Forelimb muscle (tissue), 1 donor: Measurements from ENCODE around the gene HDAC5. TPM values are rescaled to one million over a fixed set of nuclear protein-coding genes. Genes with fewer than 3 reads are reported as not detected.

Experiments used
- DNase-seq: peaks from one replicate; pipeline ENCODE4 v3.0.0-alpha.2; 2013; ENCODE audit warnings: low read depth
- polyA plus RNA-seq: library from polyadenylated mRNA; unstranded; fragments of 120-200 nt; gene quantifications from one replicate; pipeline ENCODE4 v1.2.1, GENCODE V29; 2013; ENCODE audit not compliant: insufficient read length

Gene HDAC5
- polyA plus RNA-seq, 1 donor, result 60.7 TPM

GRCh38 chr17:44029736-44030135 lies 93.7 kb downstream of the HDAC5 start:
- DNase-seq, result no peak

Other genes starting within 250 kb of the HDAC5 start
- 2.6 TPM for gene MPP2, start 216.1 kb downstream of the HDAC5 start, polyA plus RNA-seq
- not detected for gene PPY, start 181.2 kb downstream of the HDAC5 start, polyA plus RNA-seq
- not detected for gene PYY, start 169.7 kb downstream of the HDAC5 start, polyA plus RNA-seq
- gene NAGS, start 119.0 kb downstream of the HDAC5 start, polyA plus RNA-seq, result 0.48 TPM
- 32.6 TPM for gene TMEM101, start 108.7 kb downstream of the HDAC5 start, polyA plus RNA-seq
- 26.7 TPM for gene LSM12, start 57.0 kb downstream of the HDAC5 start, polyA plus RNA-seq
- 35.0 TPM for gene G6PC3, start 52.9 kb downstream of the HDAC5 start, polyA plus RNA-seq
- 2.4 TPM for gene HROB, start 18.3 kb upstream of the HDAC5 start, polyA plus RNA-seq
- 18.2 TPM for gene ASB16, start 47.1 kb upstream of the HDAC5 start, polyA plus RNA-seq
- gene TMUB2, start 63.3 kb upstream of the HDAC5 start, polyA plus RNA-seq, result 53.3 TPM
- 54.2 TPM for gene ATXN7L3, start 76.2 kb upstream of the HDAC5 start, polyA plus RNA-seq
- gene UBTF, start 96.0 kb upstream of the HDAC5 start, polyA plus RNA-seq, result 60.6 TPM
- 11.3 TPM for gene SLC4A1, start 144.5 kb upstream of the HDAC5 start, polyA plus RNA-seq
- 2.0 TPM for gene RUNDC3A, start 185.0 kb upstream of the HDAC5 start, polyA plus RNA-seq
- gene SLC25A39, start 201.2 kb upstream of the HDAC5 start, polyA plus RNA-seq, result 54.3 TPM
- 218 TPM for gene GRN, start 221.7 kb upstream of the HDAC5 start, polyA plus RNA-seq
- gene FAM171A2, start 240.2 kb upstream of the HDAC5 start, polyA plus RNA-seq, result 105 TPM